HEK293 (cell line): ENCODE data around the gene GMPPA.

Experiments
- CTCF ChIA-PET: fragments of 350-600 bp; formaldehyde crosslinking; extraction: SDS; loops from one replicate; lab custom pipeline; 2021; ENCODE audit warnings: antibody characterized with exemption; lab: Yijun Ruan, JAX
- POLR2A ChIA-PET: fragments of 300-600 bp; formaldehyde crosslinking; extraction: SDS; loops from one replicate; lab custom pipeline; 2020; ENCODE audit warnings: antibody characterized with exemption, inconsistent platforms; lab: Yijun Ruan, JAX
- H3K27ac ChIP-seq: fragments of 200-500 bp; sonication (Bioruptor generic); 2 replicates; pipeline ENCODE4 v1.5.1; 2014; ENCODE audit warnings: low read depth, low read length, control low read depth, inconsistent platforms; ENCODE audit errors: extremely low read depth
- H3K36me3 ChIP-seq, 2 experiments: fragments of 200-500 bp in 1 of 2; sonication (Bioruptor generic) in 1 of 2; 1 replicate in 1 of 2; 2 replicates in 1 of 2; pipeline ENCODE4 v1.5.1; 2014 to 2017; ENCODE audit warnings: inconsistent platforms in 2 of 2, low read length in 2 of 2; ENCODE audit not compliant: control insufficient read depth in 2 of 2, insufficient read depth in 1 of 2
- H3K4me1 ChIP-seq: fragments of 200-500 bp; sonication (Bioruptor generic); 2 replicates; pipeline ENCODE4 v1.5.1; 2014; ENCODE audit warnings: mild to moderate bottlenecking, low read length, inconsistent platforms; ENCODE audit not compliant: control insufficient read depth, insufficient read depth
- H3K4me3 ChIP-seq: 2 replicates; pipeline ENCODE4 v1.5.1; 2011; ENCODE audit warnings: low read depth, mild to moderate bottlenecking, control low read depth, low read length, moderate library complexity
- H3K9me3 ChIP-seq: fragments of 200-500 bp; sonication (Bioruptor generic); 2 replicates; pipeline ENCODE4 v1.5.1; 2014; ENCODE audit warnings: low read depth, low read length, inconsistent platforms; ENCODE audit not compliant: control insufficient read depth, insufficient read depth
- GLI2 ChIP-seq: fragments of 450-650 bp; formaldehyde crosslinking; IDR thresholded peaks from 2 replicates; pipeline ENCODE4; 2017; ENCODE audit warnings: missing biosample characterization, missing genetic modification characterization, low read depth, borderline replicate concordance
- KLF8 ChIP-seq: fragments of 450-650 bp; formaldehyde crosslinking; IDR thresholded peaks from 2 replicates; pipeline ENCODE4 v1.5.1; 2016; ENCODE audit warnings: missing biosample characterization, missing genetic modification characterization
- MEIS1 ChIP-seq: sonication (generic); formaldehyde crosslinking; IDR thresholded peaks from 2 replicates; pipeline ENCODE4 v1.8.1; 2022; ENCODE audit warnings: missing genetic modification reagents, mild to moderate bottlenecking, borderline replicate concordance
- SCRT2 ChIP-seq: fragments of 450-650 bp; formaldehyde crosslinking; IDR thresholded peaks from 2 replicates; pipeline ENCODE4 v1.5.1; 2016; ENCODE audit warnings: missing biosample characterization, missing genetic modification characterization
- SP7 ChIP-seq: fragments of 450-650 bp; formaldehyde crosslinking; IDR thresholded peaks from 2 replicates; pipeline ENCODE4 v1.5.1; 2016; ENCODE audit warnings: missing biosample characterization, missing genetic modification characterization
- ZBTB48 ChIP-seq: fragments of 450-650 bp; formaldehyde crosslinking; IDR thresholded peaks from 2 replicates; pipeline ENCODE4 v1.5.1; 2016; ENCODE audit warnings: missing biosample characterization, missing genetic modification characterization
- ZNF10 ChIP-seq: fragments of 450-650 bp; formaldehyde crosslinking; IDR thresholded peaks from 2 replicates; pipeline ENCODE4 v1.5.1; 2017; ENCODE audit warnings: missing biosample characterization, missing genetic modification characterization
- ZNF138 ChIP-seq: fragments of 450-650 bp; formaldehyde crosslinking; IDR thresholded peaks from 2 replicates; pipeline ENCODE4 v1.5.1; 2016; ENCODE audit warnings: missing biosample characterization, missing genetic modification characterization, borderline replicate concordance
- ZNF248 ChIP-seq: fragments of 450-650 bp; formaldehyde crosslinking; IDR thresholded peaks from 2 replicates; pipeline ENCODE4 v1.5.1; 2017; ENCODE audit warnings: missing biosample characterization, missing genetic modification characterization
- ZNF48 ChIP-seq: fragments of 450-650 bp; formaldehyde crosslinking; IDR thresholded peaks from 2 replicates; pipeline ENCODE4 v1.5.1; 2016; ENCODE audit warnings: missing biosample characterization, missing genetic modification characterization
- ZNF514 ChIP-seq: fragments of 450-650 bp; formaldehyde crosslinking; IDR thresholded peaks from 2 replicates; pipeline ENCODE4 v1.5.1; 2016; ENCODE audit warnings: missing biosample characterization, missing genetic modification characterization
- ZNF621 ChIP-seq: fragments of 450-650 bp; formaldehyde crosslinking; IDR thresholded peaks from 2 replicates; pipeline ENCODE4 v1.5.1; 2017; ENCODE audit warnings: missing biosample characterization, missing genetic modification characterization
- ZNF658 ChIP-seq: fragments of 450-650 bp; formaldehyde crosslinking; IDR thresholded peaks from 2 replicates; pipeline ENCODE4; 2016; ENCODE audit warnings: missing biosample characterization, missing genetic modification characterization
- TF ChIP-seq, protein P1 (sequence below): fragments of 450-650 bp; formaldehyde crosslinking; IDR thresholded peaks from 2 replicates; pipeline ENCODE4 v1.5.1; 2016; ENCODE audit warnings: missing biosample characterization, missing genetic modification characterization
- TF ChIP-seq, protein P2 (sequence below): fragments of 450-650 bp; formaldehyde crosslinking; IDR thresholded peaks from 2 replicates; pipeline ENCODE4 v1.5.1; 2017; ENCODE audit warnings: missing biosample characterization, mild to moderate bottlenecking, missing genetic modification characterization, moderate library complexity
- TF ChIP-seq, protein P3 (sequence below): fragments of 450-650 bp; formaldehyde crosslinking; IDR thresholded peaks from 2 replicates; pipeline ENCODE4 v1.5.1; 2016; ENCODE audit warnings: missing biosample characterization, missing genetic modification characterization

The GMPPA gene

DNA sequence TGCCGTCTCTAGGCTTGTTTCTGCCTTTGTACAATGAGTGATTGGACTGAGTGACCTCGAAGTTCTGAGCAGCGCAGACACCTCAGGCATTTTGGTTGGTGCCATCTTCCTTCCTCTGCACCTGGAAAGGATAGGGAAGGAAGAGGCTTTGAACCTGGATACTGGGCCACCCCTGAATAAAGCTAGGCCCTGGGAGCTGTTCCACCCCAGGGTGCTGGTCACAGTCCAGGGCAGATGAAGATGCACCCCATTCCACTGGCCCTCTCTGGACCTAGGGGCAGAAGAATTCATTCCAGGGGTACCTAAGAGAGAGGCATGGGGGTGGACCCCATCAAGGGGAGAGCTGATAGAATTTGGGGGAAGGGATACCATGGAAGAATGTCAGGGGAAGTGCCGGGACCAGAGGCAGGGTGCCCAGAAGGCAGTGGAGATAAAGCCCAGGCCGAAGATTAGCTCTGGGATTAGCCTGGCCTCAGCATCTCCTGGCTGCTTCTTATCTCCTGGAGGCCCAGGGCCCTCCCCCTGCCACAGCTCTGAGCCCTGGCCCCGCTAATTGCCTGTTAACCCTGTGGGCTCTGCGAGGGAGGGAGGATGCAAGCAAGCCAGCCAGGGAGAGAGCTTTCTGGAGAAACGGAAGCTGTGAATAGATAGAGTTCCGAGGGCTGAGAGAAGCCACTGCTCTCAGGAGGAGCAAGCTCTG, 27.0 kb downstream of the GMPPA start (continued):
- no peak for TF ChIP-seq ZNF514 (tag by site-specific recombination)
- no peak for TF ChIP-seq GLI2 (tag by site-specific recombination)
- TF ChIP-seq ZNF248 (tag by site-specific recombination), result no peak
- 0 out of 2 replicates have a peak, but pooled peaks have one; percentile 15 for TF ChIP-seq ZBTB48 (tag by site-specific recombination)
- TF ChIP-seq SCRT2 (tag by site-specific recombination), result no peak
- no peak for TF ChIP-seq ZNF621 (tag by site-specific recombination)
- TF ChIP-seq, protein P1, sequence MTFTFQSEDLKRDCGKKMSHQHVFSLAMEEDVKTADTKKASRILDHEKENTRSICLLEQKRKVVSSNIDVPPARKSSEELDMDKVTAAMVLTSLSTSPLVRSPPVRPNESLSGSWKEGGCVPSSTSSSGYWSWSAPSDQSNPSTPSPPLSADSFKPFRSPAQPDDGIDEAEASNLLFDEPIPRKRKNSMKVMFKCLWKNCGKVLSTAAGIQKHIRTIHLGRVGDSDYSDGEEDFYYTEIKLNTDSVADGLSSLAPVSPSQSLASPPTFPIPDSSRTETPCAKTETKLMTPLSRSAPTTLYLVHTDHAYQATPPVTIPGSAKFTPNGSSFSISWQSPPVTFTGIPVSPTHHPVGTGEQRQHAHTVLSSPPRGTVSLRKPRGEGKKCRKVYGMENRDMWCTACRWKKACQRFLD, result no peak
- TF ChIP-seq, protein P2, sequence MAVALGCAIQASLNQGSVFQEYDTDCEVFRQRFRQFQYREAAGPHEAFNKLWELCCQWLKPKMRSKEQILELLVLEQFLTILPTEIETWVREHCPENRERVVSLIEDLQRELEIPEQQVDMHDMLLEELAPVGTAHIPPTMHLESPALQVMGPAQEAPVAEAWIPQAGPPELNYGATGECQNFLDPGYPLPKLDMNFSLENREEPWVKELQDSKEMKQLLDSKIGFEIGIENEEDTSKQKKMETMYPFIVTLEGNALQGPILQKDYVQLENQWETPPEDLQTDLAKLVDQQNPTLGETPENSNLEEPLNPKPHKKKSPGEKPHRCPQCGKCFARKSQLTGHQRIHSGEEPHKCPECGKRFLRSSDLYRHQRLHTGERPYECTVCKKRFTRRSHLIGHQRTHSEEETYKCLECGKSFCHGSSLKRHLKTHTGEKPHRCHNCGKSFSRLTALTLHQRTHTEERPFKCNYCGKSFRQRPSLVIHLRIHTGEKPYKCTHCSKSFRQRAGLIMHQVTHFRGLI (tag by site-specific recombination), result no peak
- 0 out of 2 replicates have a peak, but pooled peaks have one; percentile 24 for TF ChIP-seq SP7 (tag by site-specific recombination)
- no peak for TF ChIP-seq ZNF138
- TF ChIP-seq ZNF658, result no peak
- no peak for TF ChIP-seq KLF8 (tag by site-specific recombination)
- no peak for TF ChIP-seq ZNF48 (tag by site-specific recombination)
- TF ChIP-seq, all 188 proteins: peak for 4

DNA sequence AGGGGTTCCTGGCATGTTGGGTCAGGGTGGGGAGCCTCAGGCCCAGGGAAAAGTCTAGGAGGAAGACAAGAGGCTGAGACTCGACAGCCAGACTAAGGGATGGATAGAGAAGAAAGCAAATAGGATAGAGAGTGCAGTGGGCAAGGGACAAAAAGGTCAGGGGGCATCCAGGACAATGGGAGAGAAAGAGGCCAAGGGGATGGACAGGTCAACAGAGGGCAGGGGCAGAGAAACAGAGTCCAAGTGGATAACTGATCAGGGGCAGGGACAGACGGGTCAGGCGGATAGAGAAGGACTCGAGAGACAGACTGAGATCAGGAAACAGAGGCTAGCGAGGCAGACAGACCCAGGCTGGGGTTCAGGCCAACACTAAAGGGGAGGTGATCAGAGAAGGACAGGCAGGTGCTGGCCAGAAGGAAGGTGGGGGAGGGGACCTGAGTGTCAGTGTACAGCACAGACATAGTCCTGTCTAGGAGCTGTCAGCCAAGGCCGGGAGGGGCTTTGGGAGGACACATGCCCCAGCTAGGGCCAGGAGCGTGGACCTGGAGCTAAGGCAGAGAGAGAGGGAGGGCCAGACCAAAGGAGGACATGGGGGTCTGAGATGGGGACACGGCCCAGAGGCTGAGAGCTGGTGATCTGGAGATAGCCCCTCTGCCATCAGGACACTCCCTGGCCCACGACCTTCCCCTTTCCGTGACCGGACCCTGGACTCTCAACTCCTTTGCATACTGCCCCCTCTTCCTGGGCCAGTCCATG, 27.8 kb downstream of the GMPPA start:
- CTCF ChIA-PET, result interaction anchor here (0.5 to 9.7 kb wide), 11 partner anchors 7 to 232 kb away, joined by 3 to 252 read pairs (median 7); partner anchors contain the start of genes ASIC4 and GMPPA
- POLR2A ChIA-PET, result interaction anchor here (1.4 kb wide), 1 partner anchor 28 kb away, joined by 6 read pairs; the partner anchor contains the start of gene GMPPA
- no peak overlapping the region for H3K4me3 ChIP-seq
- no peaks in the 10 kb centered on the region for H3K36me3 ChIP-seq
- no peak for TF ChIP-seq MEIS1 (CRISPR knock-in tag)
- TF ChIP-seq, protein P3, sequence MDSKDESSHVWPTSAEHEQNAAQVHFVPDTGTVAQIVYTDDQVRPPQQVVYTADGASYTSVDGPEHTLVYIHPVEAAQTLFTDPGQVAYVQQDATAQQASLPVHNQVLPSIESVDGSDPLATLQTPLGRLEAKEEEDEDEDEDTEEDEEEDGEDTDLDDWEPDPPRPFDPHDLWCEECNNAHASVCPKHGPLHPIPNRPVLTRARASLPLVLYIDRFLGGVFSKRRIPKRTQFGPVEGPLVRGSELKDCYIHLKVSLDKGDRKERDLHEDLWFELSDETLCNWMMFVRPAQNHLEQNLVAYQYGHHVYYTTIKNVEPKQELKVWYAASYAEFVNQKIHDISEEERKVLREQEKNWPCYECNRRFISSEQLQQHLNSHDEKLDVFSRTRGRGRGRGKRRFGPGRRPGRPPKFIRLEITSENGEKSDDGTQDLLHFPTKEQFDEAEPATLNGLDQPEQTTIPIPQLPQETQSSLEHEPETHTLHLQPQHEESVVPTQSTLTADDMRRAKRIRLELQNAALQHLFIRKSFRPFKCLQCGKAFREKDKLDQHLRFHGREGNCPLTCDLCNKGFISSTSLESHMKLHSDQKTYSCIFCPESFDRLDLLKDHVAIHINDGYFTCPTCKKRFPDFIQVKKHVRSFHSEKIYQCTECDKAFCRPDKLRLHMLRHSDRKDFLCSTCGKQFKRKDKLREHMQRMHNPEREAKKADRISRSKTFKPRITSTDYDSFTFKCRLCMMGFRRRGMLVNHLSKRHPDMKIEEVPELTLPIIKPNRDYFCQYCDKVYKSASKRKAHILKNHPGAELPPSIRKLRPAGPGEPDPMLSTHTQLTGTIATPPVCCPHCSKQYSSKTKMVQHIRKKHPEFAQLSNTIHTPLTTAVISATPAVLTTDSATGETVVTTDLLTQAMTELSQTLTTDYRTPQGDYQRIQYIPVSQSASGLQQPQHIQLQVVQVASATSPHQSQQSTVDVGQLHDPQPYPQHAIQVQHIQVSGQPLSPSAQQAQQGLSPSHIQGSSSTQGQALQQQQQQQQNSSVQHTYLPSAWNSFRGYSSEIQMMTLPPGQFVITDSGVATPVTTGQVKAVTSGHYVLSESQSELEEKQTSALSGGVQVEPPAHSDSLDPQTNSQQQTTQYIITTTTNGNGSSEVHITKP (tag by site-specific recombination), result peak; percentile 53; the same call in 1 of the 2 replicates
- TF ChIP-seq ZNF10 (tag by site-specific recombination), result no peak
- H3K27ac ChIP-seq, result no peak overlapping the region
- peaks cover 5% of the 10 kb centered on the region for H3K4me1 ChIP-seq
- no peaks in the 10 kb centered on the region for H3K9me3 ChIP-seq
